ENCODE measurements around the gene PDZK1IP1.
"Not testable (repeated sequence)": the region's sequence is repeated elsewhere in the genome, so short reads cannot be mapped to it uniquely, and the experiment has no call there.

Gene PDZK1IP1

DNA sequence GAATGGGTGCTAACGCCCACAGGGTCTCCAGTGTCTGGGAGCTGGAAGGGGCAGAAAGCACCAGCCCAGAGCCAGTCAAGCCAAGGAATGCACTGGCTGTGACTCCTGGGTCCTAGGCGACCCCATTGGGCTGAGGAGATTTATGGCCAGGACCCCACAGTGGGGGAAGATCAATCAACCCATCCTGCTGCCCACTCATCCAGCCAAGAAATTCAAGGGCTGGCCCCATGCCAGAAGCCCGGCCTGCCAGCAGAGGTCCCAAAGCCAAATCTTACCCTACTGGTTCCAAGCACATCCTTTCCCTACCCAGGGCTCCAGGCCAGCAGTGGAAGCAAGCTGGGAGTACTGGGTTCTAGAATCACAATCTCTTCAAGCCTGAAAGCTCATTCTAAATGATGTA, 6.8 kb upstream of the PDZK1IP1 start:
- Mint-ChIP-seq H3K4me3 (no peak overlapping the region), H3K9me3 (no peaks in the 10 kb centered on the region), H3K36me3 (no peaks in the 10 kb centered on the region), H3K4me1 (no peaks in the 10 kb centered on the region), H3K27ac (no peak overlapping the region), H3K27me3 (peaks cover 49% of the 10 kb centered on the region)
- peak; percentile 3 for DNase-seq
- CTCF ChIA-PET, result no interaction called here

DNA sequence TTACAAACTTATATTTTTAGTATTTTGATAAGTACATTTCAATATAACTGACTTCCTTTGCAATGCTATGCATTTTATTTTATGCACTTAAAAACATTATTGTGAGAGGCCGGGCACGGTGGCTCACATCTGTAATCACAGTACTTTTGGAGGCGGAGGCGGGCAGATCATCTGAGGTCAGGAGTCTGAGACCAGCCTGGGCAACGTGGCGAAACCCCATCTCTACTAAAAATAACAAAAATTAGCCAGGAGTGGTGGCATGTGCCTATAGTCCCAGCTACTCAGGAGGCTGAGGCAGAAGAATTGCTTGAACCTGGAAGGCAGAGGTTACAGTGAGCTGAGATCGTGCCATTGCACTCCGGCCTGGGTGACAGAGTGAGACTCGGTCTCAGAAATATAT, 6.1 kb upstream of the PDZK1IP1 start:
- peaks cover 47% of the 10 kb centered on the region for H3K27me3 Mint-ChIP-seq
- not testable (repeated sequence) for DNase-seq, H3K4me3 Mint-ChIP-seq, H3K27ac Mint-ChIP-seq, H3K4me1 Mint-ChIP-seq, H3K36me3 Mint-ChIP-seq, H3K9me3 Mint-ChIP-seq
- CTCF ChIA-PET, result interaction anchor here (1.3 kb wide), 1 partner anchor 16 kb away, joined by 4 read pairs; no protein-coding TSS in a partner anchor

DNA sequence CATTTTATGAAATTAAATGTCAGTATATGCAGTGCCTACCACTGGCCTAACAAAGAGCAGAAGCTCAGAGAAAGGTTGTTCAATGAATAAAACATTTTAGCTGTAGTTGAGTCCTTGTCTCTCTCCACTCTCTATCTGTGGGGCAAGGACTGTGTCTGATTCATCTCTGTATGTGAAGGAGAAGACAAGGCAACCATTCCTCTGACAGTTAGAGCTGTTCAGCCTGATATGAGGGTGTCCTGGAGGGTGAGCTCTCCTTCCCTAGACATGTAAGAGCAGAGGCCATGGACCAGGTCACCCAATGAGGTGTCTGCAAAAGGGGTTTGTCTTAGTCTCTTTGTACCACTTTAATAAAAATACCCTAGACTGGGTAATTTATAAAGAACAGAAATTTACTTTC, 4.5 kb upstream of the PDZK1IP1 start:
- no peak overlapping the region for H3K27ac Mint-ChIP-seq
- H3K4me1 Mint-ChIP-seq, result no peaks in the 10 kb centered on the region
- DNase-seq, result no peak
- CTCF ChIA-PET, result interaction anchor here (1.0 to 9.0 kb wide), 7 partner anchors 8 to 241 kb away, joined by 3 to 102 read pairs (median 7); no protein-coding TSS in a partner anchor
- H3K9me3 Mint-ChIP-seq, result no peaks in the 10 kb centered on the region
- no peak overlapping the region for H3K4me3 Mint-ChIP-seq
- no peaks in the 10 kb centered on the region for H3K36me3 Mint-ChIP-seq
- H3K27me3 Mint-ChIP-seq, result peaks cover 36% of the 10 kb centered on the region

DNA sequence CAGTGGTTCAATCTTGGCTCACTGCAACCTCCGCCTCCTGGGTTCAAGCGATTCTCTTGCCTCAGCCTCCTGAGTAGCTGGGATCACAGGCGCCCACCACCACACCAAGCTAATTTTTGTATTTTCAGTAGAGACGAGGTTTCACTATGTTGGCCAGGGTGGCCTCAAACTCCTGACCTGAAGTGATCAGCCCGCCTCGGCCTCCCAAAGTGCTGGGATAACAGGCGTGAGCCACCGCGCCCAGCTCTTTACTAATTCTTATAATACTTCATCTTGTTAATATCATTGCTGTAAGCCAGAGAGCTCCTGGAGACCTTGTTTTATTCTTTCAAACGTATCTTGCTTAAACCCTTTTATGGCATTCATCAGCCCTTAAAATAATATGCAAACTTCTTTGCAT, 3.7 kb upstream of the PDZK1IP1 start:
- H3K4me1 Mint-ChIP-seq, DNase-seq, H3K4me3 Mint-ChIP-seq, H3K27ac Mint-ChIP-seq, H3K9me3 Mint-ChIP-seq, H3K36me3 Mint-ChIP-seq: not testable (repeated sequence)
- CTCF ChIA-PET, result interaction anchor here (0.7 to 9.0 kb wide), 17 partner anchors 9 to 667 kb away, joined by 3 to 102 read pairs (median 5); no protein-coding TSS in a partner anchor
- peaks cover 28% of the 10 kb centered on the region for H3K27me3 Mint-ChIP-seq

DNA sequence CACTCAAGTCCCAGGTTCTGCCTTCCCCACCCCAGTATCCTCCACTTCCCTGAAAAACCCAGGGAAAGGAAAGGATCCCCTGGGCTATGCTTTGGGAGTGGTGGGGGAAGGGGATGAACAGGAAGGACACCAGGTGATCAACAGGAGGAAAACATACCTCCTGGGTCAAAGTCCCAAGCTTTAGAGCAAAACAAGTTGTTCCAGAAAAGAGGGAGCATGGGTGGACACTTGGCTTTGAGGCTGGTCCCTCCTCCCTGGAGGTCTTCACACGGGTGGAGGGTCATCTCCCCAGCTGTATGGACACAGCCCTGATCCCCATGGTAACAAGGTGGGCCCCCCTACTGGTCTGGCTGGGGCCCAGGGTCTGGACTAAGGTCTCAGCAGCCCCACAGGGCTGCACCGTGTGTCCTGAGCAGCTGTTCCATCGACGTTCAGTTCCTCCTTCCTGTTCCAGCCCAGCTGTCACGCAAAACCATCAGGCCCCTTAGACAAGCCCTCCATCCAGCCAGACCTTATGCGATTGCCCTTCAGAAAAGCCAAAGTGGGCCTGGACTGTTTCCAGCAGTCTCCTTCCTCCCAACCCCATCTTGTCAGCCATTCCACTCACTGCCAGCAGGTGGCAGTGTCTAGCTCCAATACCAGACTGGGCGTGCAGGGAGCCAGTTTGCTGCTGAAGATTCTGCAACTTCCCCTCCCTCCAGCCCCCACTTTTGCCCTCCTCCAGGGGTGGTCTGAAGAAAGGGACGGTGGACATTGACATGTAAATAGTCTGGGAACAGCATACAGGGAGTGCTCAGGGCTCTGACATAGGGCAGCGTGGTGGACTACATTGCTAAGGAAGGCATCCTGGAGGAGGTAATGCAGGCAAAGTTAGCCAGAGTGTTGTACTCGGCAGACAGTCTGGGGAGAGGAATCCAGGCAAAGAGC, 2.9 kb upstream of the PDZK1IP1 start:
- peaks cover 30% of the 10 kb centered on the region for H3K27me3 Mint-ChIP-seq
- no peak overlapping the region for H3K27ac Mint-ChIP-seq
- CTCF ChIA-PET, result interaction anchor here (0.7 to 9.0 kb wide), 18 partner anchors 8 to 666 kb away, joined by 3 to 102 read pairs (median 5); no protein-coding TSS in a partner anchor
- no peaks in the 10 kb centered on the region for H3K9me3 Mint-ChIP-seq
- no peaks in the 10 kb centered on the region for H3K4me1 Mint-ChIP-seq
- no peak overlapping the region for H3K4me3 Mint-ChIP-seq
- no peaks in the 10 kb centered on the region for H3K36me3 Mint-ChIP-seq
- peak; percentile 78 for DNase-seq

DNA sequence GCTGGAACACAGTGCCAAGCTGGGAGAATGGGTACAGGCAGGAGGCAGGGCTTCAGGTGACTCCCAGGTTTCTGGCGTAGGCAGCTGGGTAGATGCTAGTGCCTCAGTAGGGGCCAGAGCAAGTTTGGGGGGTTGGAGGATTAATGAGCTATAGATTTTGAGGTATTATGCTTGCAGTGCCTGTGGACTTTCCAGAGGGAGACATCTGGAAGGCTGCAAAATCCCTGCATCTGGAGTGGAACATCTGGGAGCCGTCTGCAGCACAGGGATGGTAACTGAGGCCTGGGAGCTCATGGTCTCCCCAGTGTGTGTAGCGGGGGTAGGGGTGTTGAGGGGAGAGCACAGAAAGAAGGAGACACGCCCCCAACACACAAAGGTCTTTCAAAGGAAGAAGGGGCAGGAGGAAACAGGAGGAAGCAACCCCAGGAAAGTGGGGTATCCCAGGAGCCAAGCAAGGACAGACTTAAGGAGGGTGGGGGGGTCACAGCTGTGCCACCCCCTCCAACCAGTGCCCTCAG, 2.2 kb upstream of the PDZK1IP1 start:
- Mint-ChIP-seq H3K9me3 (no peaks in the 10 kb centered on the region), H3K4me1 (no peaks in the 10 kb centered on the region), H3K27ac (peak overlapping the region; percentile 50), H3K4me3 (no peak overlapping the region), H3K36me3 (no peaks in the 10 kb centered on the region), H3K27me3 (peaks cover 33% of the 10 kb centered on the region)
- CTCF ChIA-PET, result interaction anchor here (1.5 to 9.0 kb wide), 10 partner anchors 8 to 518 kb away, joined by 3 to 102 read pairs (median 5); no protein-coding TSS in a partner anchor
- no peak for DNase-seq

DNA sequence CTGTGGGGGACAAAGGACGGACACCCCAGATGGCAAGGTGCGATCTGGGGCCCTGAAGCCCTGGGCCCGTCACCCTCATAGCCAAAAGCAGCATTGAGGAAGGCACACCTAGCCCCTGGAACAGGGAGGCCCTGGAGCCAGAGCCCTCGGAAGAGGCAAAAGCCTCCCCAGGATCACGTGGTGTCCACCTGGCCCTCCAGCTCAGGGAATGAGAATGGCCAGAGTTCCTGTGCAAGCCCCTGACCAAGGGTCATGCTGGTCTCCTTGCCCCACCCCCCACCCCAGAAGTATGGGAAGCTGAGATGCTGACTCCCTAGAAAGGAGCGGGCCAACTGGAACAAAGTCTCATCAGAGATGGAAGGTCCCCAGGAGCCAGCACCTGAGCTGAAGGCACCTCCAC, 1.0 kb upstream of the PDZK1IP1 start:
- Mint-ChIP-seq H3K27me3 (peaks cover 32% of the 10 kb centered on the region), H3K9me3 (no peaks in the 10 kb centered on the region), H3K4me1 (no peaks in the 10 kb centered on the region), H3K4me3 (no peak overlapping the region), H3K36me3 (no peaks in the 10 kb centered on the region), H3K27ac (no peak overlapping the region)
- CTCF ChIA-PET, result interaction anchor here (0.6 to 9.0 kb wide), 7 partner anchors 10 to 1028 kb away, joined by 3 to 102 read pairs (median 4); no protein-coding TSS in a partner anchor
- no peak for DNase-seq

DNA sequence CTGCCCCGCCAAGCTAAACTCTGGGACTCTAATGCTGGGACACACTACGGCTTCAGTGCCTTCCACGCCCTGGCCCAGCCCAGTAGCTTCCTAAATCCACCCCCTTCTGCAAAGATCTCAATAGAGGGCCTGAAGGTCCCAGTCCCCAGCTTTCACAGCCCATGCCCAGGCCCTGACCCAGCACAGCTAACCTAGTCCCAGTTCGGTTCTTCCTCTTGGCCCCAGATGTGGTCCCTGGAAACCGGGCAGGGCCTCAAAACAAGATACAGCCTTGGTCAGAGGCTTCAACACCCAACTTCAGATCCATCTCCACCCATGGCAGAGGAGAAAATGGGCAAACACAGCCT, 646 bp upstream of the PDZK1IP1 start:
- Mint-ChIP-seq H3K4me3 (no peak overlapping the region), H3K27me3 (peaks cover 32% of the 10 kb centered on the region), H3K9me3 (no peaks in the 10 kb centered on the region), H3K4me1 (no peaks in the 10 kb centered on the region), H3K36me3 (no peaks in the 10 kb centered on the region), H3K27ac (no peak overlapping the region)
- DNase-seq, result no peak
- CTCF ChIA-PET, result interaction anchor here (0.6 to 9.0 kb wide), 7 partner anchors 9 to 244 kb away, joined by 3 to 102 read pairs (median 4); no protein-coding TSS in a partner anchor

DNA sequence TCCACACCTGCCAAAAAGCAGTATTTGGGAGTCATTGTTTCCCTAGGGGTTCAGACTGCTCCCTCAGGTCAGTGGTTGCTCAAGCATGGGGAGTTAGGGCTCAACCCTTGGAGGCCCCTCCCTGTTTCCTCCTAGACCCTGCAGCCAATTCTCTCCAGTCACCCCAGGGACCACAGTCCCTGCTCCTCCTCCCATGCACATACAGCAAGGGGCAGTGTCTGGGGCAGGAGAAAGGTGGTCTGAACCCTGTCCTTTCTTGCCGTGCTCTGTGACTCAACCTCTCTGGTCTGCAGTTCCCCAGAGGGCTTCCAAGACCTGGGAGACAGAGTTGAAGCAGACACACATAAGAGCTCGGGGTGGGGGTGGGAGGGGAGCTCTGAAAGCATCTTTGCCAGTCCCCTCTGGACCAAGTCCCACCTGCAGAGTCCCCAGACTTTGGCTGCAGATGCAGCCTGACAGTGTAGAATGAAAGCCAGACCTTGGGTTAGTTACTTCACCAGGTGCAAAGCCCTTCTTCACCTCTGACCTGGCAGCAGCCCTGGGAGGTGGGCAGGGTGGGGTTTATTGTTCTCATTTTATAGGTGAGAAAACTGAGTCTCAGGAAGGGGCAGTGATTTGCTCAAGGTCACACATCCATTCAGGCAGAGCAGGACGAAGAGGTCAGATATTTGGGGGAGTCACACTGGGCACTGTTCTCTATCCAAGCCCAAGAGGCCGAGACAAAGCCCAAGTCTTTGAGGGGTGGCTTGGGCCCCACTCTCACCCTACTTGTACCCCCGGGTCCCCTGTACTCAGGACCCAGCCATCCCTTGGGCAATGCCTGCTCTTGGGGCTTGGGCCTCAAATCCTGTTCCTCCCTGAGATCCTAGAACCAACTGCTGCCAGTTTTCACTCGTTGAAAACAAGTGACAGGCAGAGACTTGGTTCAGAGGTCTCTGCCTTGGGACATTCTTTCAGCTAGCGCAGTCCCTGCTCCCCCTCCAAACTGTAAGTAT, 748 bp downstream of the PDZK1IP1 start:
- Mint-ChIP-seq H3K27ac (no peak overlapping the region), H3K36me3 (no peaks in the 10 kb centered on the region), H3K9me3 (no peaks in the 10 kb centered on the region), H3K4me3 (no peak overlapping the region), H3K27me3 (peaks cover 28% of the 10 kb centered on the region), H3K4me1 (no peaks in the 10 kb centered on the region)
- CTCF ChIA-PET, result interaction anchor here (1.3 to 9.0 kb wide), 3 partner anchors 8 to 245 kb away, joined by 4 to 102 read pairs (median 63); no protein-coding TSS in a partner anchor
- DNase-seq, result no peak

DNA sequence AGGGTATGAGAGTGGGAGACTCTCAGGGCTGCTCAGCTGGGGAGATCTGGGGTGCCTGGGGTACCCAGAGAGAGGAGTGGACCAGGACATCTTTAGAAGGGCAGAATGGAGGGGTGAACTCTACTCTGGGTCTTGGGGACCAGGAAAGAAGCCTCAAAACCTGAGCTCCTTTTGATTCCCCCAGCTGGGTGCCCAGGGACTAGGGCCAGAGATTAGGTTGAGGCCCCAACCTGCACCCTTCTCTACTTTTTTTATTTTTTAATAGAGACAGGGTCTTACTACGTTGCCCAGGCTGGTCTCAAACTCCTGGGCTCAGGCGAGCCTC, 1.9 kb downstream of the PDZK1IP1 start:
- CTCF ChIA-PET, result interaction anchor here (0.8 to 9.0 kb wide), 3 partner anchors 7 to 12 kb away, joined by 3 to 102 read pairs (median 6); no protein-coding TSS in a partner anchor
- H3K4me1 Mint-ChIP-seq, result no peaks in the 10 kb centered on the region
- no peak for DNase-seq
- H3K27me3 Mint-ChIP-seq, result peaks cover 31% of the 10 kb centered on the region
- no peaks in the 10 kb centered on the region for H3K9me3 Mint-ChIP-seq
- no peaks in the 10 kb centered on the region for H3K36me3 Mint-ChIP-seq
- no peak overlapping the region for H3K4me3 Mint-ChIP-seq
- H3K27ac Mint-ChIP-seq, result no peak overlapping the region

DNA sequence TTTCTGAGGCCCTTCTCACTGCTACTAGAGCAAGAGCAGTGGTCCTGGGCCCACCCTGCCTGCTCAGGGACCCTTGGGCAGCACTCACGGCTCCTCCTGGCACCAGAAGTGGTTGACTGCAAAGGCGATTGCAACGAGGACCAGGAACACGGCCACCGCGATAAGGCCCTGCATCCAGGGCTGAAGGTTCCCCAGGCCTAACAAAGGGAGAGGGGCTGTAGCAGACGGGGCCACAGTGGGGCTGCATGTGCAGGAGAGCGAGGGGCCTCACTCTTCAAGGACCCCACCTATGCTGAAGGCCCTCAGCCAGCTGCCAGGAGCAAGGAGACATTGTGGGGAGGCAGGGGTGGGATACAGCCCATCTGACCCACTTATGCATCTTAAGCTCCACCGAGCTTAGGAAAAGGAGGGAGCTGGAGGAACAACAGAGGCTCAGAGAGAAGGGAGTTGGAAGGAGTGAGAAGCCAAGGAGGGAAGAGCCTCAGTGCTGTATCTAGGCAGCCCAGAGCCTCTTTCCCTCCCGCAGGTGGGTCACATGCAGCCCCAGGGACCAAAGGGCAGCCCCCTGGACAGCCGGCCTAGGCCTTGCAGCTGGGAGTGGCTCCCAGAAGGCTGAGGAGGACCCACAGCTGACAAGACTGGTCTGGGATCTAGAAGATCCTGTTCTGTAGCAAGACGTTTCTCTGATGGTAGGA, 2.5 kb downstream of the PDZK1IP1 start:
- CTCF ChIA-PET, result interaction anchor here (0.8 to 9.0 kb wide), 3 partner anchors 6 to 12 kb away, joined by 3 to 102 read pairs (median 6); no protein-coding TSS in a partner anchor
- Mint-ChIP-seq H3K36me3 (no peaks in the 10 kb centered on the region), H3K9me3 (no peaks in the 10 kb centered on the region), H3K4me1 (no peaks in the 10 kb centered on the region), H3K27ac (no peak overlapping the region), H3K27me3 (peaks cover 33% of the 10 kb centered on the region), H3K4me3 (no peak overlapping the region)
- DNase-seq, result no peak

DNA sequence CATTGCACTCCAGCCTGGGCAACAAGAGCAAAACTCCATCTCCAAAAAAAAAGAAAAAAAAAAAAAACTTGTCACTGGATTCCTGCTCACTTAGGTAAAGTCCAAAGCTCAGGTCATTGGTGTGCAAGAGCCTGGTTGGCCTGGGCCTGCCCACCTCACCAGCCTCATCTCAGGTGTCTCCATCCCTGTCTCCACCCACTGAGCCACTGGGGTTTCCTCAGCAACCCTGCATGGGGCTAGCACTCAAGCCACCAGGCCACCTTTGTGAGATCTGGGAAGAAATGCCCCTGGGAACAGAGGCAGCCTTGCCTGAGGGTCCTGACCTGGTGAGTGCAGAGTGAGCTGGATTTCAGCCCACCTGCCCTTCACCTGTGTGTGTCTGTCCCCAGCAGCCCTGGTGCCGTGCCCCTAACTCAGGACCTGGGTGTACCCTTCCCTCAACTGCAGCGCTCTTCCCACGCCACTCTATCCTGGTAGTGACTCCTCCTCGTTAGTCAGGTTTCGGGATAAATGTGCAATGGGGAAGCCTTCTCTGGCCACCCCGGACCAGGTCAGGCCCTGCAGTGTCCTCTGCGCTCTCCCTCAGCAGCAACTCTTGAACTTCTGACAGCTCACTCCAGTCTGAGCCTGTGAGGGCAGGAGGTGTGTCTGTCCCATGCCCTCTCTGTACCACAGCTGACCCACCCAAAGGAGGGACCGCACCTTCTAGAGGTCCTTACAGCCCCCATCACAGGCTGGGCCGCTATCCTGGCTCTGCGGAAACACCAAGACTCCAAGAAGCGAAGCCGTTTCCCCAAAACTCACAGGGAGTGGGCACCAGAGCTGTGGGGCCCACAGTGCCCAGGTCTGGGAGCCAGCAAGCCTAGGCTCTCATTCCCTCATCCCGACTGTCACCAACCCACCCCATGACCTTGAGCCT, 3.3 kb downstream of the PDZK1IP1 start:
- Mint-ChIP-seq H3K36me3 (no peaks in the 10 kb centered on the region), H3K27ac (no peak overlapping the region), H3K27me3 (peaks cover 35% of the 10 kb centered on the region), H3K9me3 (no peaks in the 10 kb centered on the region), H3K4me1 (no peaks in the 10 kb centered on the region), H3K4me3 (no peak overlapping the region)
- no peak for DNase-seq
- CTCF ChIA-PET, result interaction anchor here (1.7 to 9.0 kb wide), 2 partner anchors 5 to 11 kb away, joined by 6 to 102 read pairs; no protein-coding TSS in a partner anchor
